GM10266 (cell line): ENCODE results near the gene DNASE2.
"Not testable (repeated sequence)": the region's sequence is repeated elsewhere in the genome, so short reads cannot be mapped to it uniquely, and the experiment has no call there.

ENCODE experiments used
- DNase-seq: peaks from one replicate; pipeline ENCODE4 v3.0.0; 2012; ENCODE audit errors: extremely low spot score
- CTCF ChIP-seq: IDR thresholded peaks from 2 replicates; pipeline ENCODE4 v1.5.1; 2012; ENCODE audit warnings: mild to moderate bottlenecking, low read depth; ENCODE audit not compliant: control insufficient read depth, insufficient read depth; ENCODE audit errors: missing control alignments

The DNASE2 gene, protein sequence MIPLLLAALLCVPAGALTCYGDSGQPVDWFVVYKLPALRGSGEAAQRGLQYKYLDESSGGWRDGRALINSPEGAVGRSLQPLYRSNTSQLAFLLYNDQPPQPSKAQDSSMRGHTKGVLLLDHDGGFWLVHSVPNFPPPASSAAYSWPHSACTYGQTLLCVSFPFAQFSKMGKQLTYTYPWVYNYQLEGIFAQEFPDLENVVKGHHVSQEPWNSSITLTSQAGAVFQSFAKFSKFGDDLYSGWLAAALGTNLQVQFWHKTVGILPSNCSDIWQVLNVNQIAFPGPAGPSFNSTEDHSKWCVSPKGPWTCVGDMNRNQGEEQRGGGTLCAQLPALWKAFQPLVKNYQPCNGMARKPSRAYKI

GRCh38 chr19:12881172-12881808 lies at the start of gene DNASE2:
TSS of gene DNASE2 (minus strand) at chr19:12881449. CDS start at chr19:12881375, 74 bp downstream.
- peak; percentile 10 for TF ChIP-seq CTCF
- peak; percentile 98 for DNase-seq

- DNase-seq: no peak
- no peak for TF ChIP-seq CTCF
Observed at GRCh38 chr19:12930002-12930645, 48.9 kb upstream of the DNASE2 start.

DNA sequence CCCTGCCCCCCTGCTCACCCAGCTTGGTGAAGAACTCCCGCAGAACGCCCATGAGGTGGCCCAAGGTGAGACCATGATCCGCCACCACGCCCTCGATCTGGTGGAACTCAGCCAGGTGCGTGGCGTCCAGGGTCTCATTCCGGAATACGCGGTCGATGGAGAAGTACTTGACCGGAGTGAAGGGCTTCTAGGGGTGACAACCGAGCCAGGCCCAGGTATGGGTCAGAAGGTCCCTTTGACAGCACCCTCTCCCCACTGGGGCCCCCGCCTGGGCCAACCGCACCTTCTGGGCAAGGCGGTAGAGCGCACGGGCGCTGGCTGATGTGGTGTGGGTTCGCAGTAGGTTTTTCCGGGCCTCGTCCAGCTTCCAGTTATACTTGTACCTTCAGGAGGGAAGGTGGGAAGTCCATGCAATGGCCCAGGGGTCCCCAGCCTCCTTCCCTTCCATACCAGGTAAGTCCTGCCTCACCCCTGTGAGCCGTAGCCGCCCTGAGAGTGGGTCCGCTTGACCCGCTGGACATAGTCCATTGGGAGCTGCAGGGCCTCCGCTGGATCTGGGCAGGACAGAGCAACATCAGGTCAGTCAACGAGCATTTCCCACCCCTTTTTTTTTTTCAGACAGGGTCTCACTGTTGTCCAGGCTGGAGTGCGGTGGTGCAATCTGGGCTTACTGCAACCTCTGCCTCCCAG lies 43.5 kb upstream of the DNASE2 start:
- no peak for TF ChIP-seq CTCF
- DNase-seq: no peak

DNA sequence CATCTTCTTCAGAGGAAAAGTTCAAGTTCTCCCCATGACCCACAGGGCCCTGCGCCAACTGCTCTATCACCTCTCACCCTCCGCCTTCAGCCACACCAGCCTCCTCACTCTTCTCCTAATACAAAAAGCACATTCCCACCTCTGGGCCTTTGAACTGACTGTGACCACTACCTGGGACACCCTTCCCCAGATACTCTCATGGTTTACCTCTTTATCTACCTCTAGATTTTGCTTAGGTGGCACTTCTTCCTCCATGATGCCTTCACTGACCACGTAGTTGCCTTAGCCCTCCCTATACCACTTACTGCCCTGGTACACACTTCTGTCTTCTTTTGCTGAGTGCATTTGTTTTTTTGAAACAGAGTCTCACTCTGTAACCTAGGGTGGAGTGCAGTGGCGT lies 41.7 kb upstream of the DNASE2 start:
- DNase-seq: no peak
- TF ChIP-seq CTCF: no peak

- DNase-seq: no peak
- TF ChIP-seq CTCF: no peak
Observed at GRCh38 chr19:12921047-12921446, 39.8 kb upstream of the DNASE2 start.

DNA sequence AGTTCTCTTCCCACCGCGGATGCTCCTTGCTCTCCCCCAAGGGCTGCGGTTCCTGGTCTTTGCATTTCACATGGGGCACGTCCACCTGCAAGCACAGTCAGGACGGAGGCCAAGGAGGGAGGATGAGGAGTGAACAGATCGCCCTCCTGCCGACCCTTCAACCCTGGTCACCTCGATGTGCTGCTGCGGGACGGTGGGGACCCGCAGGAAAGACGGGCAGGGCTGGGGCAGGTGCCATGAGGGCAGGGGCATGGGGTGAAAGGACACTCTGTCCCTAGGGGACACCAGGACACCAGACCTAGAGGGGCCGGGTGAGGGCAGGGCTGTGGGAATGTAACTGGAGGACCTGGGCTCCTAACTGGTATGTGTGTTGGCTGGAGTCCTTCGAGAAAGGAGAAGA lies 37.0 kb upstream of the DNASE2 start:
- TF ChIP-seq CTCF: no peak
- no peak for DNase-seq

DNA sequence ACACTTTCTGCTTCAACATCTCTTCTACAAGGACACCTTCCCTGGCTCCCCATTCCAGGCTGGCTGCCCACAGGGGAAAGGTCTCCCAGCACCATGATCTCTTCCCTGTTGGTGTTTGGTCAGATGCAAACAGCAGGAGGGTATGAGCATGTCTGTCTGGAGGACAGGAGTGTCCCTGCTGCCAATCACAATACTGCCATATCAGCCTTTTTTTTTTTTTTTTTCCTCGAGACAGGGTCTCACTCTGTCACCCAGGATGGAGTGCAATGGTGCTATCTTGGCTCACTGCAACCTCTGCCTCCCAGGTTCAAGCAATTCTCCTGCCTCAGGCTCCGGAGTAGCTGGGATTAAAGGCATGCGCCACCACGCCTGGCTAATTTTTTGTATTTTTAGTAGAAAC lies 34.6 kb upstream of the DNASE2 start:
- not testable (repeated sequence) for DNase-seq
